ENCODE results near the gene CIITA.

- TF ChIP-seq CTCF (IDR thresholded peaks at IDR 0.05; ENCODE audit: insufficient read depth, low read length): no peak
- no peak for TF ChIP-seq POLR2AphosphoS5 (IDR thresholded peaks at IDR 0.05; ENCODE audit: low read depth)
- TF ChIP-seq GABPA (IDR thresholded peaks at IDR 0.05; ENCODE audit: low read depth): no peak
- no peak for TF ChIP-seq REST (IDR thresholded peaks at IDR 0.05; ENCODE audit: insufficient replicate concordance, low read depth)
These were observed 2.9 kb downstream of the CIITA start for GRCh38 chr16:10879681-10880589.
